SU-DHL-6 (cell line): Measurements from ENCODE around the gene TC2N.

Source experiments
- H2AFZ ChIP-seq: fragments of 200-600 bp; sonication (generic); 2 replicates; pipeline ENCODE4 v1.6.1; 2014; ENCODE audit warnings: low read depth, mild to moderate bottlenecking, moderate library complexity, mixed read lengths, antibody characterized with exemption, low read length; ENCODE audit not compliant: severe bottlenecking
- H3F3A ChIP-seq: fragments of 200-600 bp; shearing (Covaris generic); 2 replicates; pipeline ENCODE4 v1.6.0; 2016; ENCODE audit warnings: antibody characterized with exemption, mild to moderate bottlenecking; ENCODE audit not compliant: insufficient read depth
- H3K27ac ChIP-seq: fragments of 200-600 bp; sonication (generic); 2 replicates; pipeline ENCODE4 v1.5.1; 2016; ENCODE audit warnings: low read depth, mild to moderate bottlenecking, low read length, moderate library complexity, mixed read lengths
- H3K27me3 ChIP-seq: fragments of 200-600 bp; sonication (generic), shearing (Covaris generic); 2 replicates; pipeline ENCODE4 v1.6.0; 2014; ENCODE audit warnings: mild to moderate bottlenecking, low read length
- H3K36me3 ChIP-seq: fragments of 200-600 bp; sonication (generic); 2 replicates; pipeline ENCODE4 v1.6.1; 2014; ENCODE audit warnings: mild to moderate bottlenecking, low read length, mixed read lengths
- H3K4me2 ChIP-seq: fragments of 300-600, 200-600 bp; shearing (Covaris generic), sonication (generic); 2 replicates; pipeline ENCODE4 v1.6.0; 2014; ENCODE audit warnings: low read length, low read depth, mild to moderate bottlenecking; ENCODE audit not compliant: poor library complexity, severe bottlenecking
- H3K4me3 ChIP-seq: fragments of 200-600 bp; sonication (generic); 2 replicates; pipeline ENCODE4 v1.5.1; 2014; ENCODE audit warnings: antibody characterized with exemption, low read length, mild to moderate bottlenecking, mixed read lengths; ENCODE audit not compliant: insufficient read depth, poor library complexity, severe bottlenecking
- H3K79me2 ChIP-seq: fragments of 200-600 bp; sonication (generic); 2 replicates; pipeline ENCODE4 v1.6.1; 2014; ENCODE audit warnings: mild to moderate bottlenecking, low read length, moderate library complexity; ENCODE audit not compliant: insufficient read depth
- H3K9ac ChIP-seq: fragments of 200-600 bp; sonication (generic); 2 replicates; pipeline ENCODE4 v1.7.0; 2014; ENCODE audit warnings: mild to moderate bottlenecking, low read length
- H3K9me2 ChIP-seq: fragments of 200-600 bp; sonication (generic); replicated peaks from 2 replicates; pipeline ENCODE4 v1.6.1; 2014; ENCODE audit warnings: low read length; ENCODE audit not compliant: insufficient read depth
- H3K9me3 ChIP-seq: fragments of 200-600 bp; sonication (generic); 2 replicates; pipeline ENCODE4 v1.6.1; 2014; ENCODE audit warnings: low read length, mixed read lengths; ENCODE audit not compliant: insufficient read depth
- H4K20me1 ChIP-seq: fragments of 200-600 bp; sonication (generic); 2 replicates; pipeline ENCODE4 v1.6.1; 2014; ENCODE audit warnings: low read depth, mild to moderate bottlenecking, antibody characterized with exemption, low read length, moderate library complexity, mixed read lengths
- CTCF ChIP-seq: fragments of 200-600 bp; sonication (generic); IDR thresholded peaks from one replicate; pipeline ENCODE4 v1.5.1; 2017; ENCODE audit warnings: antibody characterized with exemption, mild to moderate bottlenecking, low read length, moderate library complexity; ENCODE audit not compliant: insufficient read depth, poor library complexity, severe bottlenecking
- EZH2phosphoT487 ChIP-seq: fragments of 200-600 bp; sonication (generic), shearing (Covaris generic); conservative IDR thresholded peaks from 2 replicates; pipeline ENCODE4 v1.6.1; 2018; ENCODE audit warnings: mild to moderate bottlenecking, antibody characterized with exemption, low read length, moderate library complexity, mixed read lengths

The TC2N gene

GRCh38 chr14:91878274-91878673, 10.9 kb upstream of the TC2N start:
- Histone ChIP-seq H3K4me3 (no peak overlapping the region), H2AFZ (no peak overlapping the region), H3K9ac (no peak overlapping the region), H3K27ac (no peak overlapping the region), H3F3A (no peaks in the 10 kb centered on the region), H3K4me2 (no peak overlapping the region), H3K36me3 (no peaks in the 10 kb centered on the region), H3K79me2 (no peaks in the 10 kb centered on the region), H3K9me3 (no peaks in the 10 kb centered on the region), H3K9me2 (no peaks in the 10 kb centered on the region), H3K27me3 (no peaks in the 10 kb centered on the region), H4K20me1 (no peaks in the 10 kb centered on the region)
- TF ChIP-seq EZH2phosphoT487: no peak
- TF ChIP-seq CTCF: no peak

- TF ChIP-seq CTCF: no peak
- TF ChIP-seq EZH2phosphoT487: no peak
- no peak overlapping the region for H3K9ac ChIP-seq
- H3F3A ChIP-seq: no peaks in the 10 kb centered on the region
- H3K9me3 ChIP-seq: no peaks in the 10 kb centered on the region
- no peaks in the 10 kb centered on the region for H3K79me2 ChIP-seq
- H4K20me1 ChIP-seq: no peaks in the 10 kb centered on the region
- no peak overlapping the region for H3K4me3 ChIP-seq
- H3K4me2 ChIP-seq: no peak overlapping the region
- no peaks in the 10 kb centered on the region for H3K9me2 ChIP-seq
- H3K36me3 ChIP-seq: no peaks in the 10 kb centered on the region
- H2AFZ ChIP-seq: no peak overlapping the region
- H3K27ac ChIP-seq: no peak overlapping the region
- H3K27me3 ChIP-seq: no peaks in the 10 kb centered on the region
Observed at GRCh38 chr14:91877376-91877915, 10.1 kb upstream of the TC2N start.

GRCh38 chr14:91876492-91876891, 9.2 kb upstream of the TC2N start:
- Histone ChIP-seq H3K27ac (no peak overlapping the region), H3K9me2 (no peaks in the 10 kb centered on the region), H3K36me3 (no peaks in the 10 kb centered on the region), H4K20me1 (no peaks in the 10 kb centered on the region), H2AFZ (no peak overlapping the region), H3F3A (no peaks in the 10 kb centered on the region), H3K4me2 (no peak overlapping the region), H3K9ac (no peak overlapping the region), H3K79me2 (no peaks in the 10 kb centered on the region), H3K9me3 (no peaks in the 10 kb centered on the region), H3K4me3 (no peak overlapping the region), H3K27me3 (no peaks in the 10 kb centered on the region)
- TF ChIP-seq CTCF (no peak), EZH2phosphoT487 (no peak)
